Eye (tissue), 1 donor: ENCODE data around the gene SARS2.

Source experiments
- DNase-seq: peaks from one replicate; pipeline ENCODE4 v3.0.0-alpha.2; 2015

The SARS2 gene

DNA sequence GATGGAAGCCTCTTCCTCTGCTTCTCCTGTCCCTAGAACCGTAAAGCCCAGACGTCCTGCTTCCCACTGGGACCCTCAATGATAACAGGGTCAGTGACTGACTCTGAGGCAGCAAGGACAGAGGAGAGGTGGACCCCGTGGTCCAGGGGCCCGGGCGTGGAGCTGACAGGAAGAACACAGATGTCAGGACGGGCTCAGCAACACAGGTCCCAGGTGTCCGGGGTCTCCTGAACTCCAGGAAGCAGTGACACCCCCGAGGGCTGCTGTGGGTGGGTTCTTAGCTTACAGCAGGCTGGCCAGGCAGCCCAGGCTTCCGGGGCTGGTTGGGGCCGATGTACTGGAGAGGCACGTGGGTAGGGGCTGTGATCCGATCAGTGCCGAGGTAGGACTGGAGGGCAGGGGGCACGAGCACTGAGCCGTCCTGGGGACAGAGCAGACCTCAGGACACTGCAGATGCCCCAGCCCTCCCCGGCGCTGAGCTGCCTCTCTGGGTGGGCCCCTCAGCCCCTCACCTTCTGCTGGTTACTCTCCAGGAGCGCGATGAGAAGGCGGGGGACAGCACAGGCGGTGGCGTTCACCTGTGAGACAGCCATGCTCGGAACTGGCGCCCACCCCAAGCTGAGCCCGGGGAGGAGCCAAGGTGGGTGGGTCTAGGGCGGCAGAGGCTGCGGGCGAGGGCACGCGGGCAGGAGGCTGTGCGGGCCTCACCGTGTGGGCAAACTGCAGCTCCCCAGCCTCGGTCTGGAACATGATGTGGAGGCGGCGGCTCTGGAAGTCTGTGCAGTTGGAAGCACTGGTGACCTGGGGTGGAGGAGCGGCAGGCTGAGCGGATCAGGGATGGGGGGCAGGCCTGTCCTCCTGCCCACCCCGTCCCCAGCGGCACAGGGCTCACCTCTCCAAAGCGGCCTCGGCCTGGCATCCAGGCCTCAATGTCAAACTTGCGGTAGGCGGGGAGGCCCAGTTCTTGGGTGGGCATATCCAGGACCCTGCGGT is 14.9 kb downstream of the SARS2 start:
- no peak for DNase-seq

DNA sequence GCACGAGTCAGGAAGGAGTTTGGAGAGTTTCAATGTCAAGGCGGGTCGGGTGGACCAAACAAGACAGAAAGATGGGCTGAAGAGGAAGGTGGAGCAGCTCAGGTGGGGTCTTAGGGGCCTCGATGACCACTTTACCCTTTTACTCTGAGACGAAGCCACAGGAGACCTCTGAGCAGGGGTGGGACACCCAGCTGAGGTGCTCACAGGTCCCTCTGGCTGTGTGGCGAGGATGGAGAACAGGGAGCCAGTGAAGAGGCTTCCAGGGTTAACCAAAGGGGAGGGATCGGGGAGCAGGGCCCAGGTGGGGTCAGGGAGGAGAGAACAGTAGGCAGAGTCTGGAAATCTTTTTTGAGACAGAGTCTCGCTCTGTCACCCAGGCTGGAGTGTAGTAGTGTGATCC is 16.6 kb downstream of the SARS2 start:
- no peak for DNase-seq

DNA sequence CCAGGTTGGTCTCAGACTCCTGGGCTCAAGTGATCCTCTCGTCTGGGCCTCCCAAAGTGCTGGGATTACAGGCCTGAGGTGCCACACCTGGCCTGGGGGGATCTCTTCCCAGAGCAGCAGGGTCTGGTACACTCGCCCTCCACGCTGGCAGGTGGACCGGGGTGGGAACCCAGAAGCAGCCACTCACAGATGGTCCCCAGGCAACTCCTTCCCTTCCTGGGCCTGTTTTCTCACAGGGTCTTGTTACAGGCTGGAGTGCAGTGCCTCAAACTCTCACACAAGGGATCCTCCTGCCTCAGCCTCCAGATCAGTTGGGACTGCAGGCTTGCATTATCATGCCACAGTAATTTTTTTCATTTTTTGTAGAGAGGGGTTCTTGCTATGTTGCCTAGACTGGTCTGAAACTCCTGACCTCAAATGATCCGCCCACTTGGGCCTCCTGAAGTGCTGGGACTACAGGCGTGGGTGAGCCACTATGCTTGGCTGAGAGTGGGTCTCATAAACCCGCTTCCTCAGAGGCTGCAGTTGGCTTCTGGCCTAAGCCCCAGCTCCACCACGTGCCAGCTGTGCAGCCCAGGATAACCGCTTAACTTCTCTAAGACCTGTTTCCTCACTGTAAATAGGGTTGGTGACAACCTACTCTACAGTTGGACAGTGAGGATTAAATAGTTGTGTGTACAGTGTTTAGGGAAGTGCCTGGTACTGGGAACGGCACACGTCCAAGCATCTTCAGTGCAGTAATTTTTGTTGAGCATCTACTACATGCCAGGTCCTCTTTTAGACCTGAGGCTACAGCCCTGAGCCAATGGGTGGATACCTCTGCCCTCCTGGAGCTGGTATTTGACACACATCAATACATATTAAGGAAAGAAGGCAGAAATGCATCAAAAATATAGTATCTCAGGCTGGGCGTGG is 17.7 kb downstream of the SARS2 start:
- DNase-seq, result no peak

DNA sequence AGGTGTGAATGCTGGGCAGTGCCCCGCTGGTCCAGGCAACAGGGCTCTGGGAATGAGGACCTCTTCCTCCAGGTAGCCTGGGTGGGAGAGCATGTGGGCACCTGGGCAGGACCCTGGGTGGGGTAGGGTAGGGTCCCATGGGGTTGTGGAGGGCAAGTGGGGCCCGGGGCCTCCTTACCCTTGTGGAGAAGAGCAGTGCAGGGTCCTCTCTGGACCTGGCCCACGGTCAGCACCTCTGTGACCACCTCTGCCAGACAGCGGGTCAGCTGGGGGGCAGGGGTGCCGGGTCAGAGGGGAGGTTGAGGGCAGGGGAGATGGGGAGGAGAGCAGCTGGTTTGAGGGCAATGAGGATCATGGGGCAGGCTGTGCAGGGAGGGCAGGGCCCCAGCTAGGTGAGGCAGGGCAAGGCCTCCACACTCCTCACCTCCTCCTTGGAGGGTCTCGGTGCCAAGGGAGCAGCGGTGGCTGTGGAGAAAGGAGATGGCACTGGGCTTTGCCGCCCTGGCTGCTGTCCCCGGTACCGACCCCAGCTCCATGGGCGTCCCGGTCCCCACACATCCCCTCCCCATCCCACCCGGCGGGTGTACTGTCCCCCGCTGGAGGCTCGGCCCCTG is 19.1 kb downstream of the SARS2 start:
- no peak for DNase-seq

DNA sequence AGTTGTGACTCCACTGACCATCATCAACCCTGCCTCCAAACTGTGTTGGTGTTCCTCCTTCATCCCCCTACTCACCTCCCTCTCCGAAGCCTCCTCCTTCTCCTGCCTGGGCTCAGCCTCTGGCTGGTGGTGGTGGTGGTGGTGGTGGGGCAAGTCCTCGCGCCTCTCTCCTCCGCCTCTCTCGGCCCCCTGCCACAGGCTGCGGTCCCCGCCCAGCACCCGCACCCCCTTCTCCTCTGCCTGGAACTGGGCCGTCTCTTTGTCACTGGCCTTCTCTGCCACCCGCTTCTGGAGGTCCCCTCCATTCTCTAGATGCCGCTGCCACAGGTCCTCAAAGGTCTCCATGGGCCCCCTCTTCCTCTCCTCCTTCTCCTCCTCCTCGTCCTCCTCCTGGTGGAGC is 20.1 kb downstream of the SARS2 start:
- DNase-seq, result no peak

DNA sequence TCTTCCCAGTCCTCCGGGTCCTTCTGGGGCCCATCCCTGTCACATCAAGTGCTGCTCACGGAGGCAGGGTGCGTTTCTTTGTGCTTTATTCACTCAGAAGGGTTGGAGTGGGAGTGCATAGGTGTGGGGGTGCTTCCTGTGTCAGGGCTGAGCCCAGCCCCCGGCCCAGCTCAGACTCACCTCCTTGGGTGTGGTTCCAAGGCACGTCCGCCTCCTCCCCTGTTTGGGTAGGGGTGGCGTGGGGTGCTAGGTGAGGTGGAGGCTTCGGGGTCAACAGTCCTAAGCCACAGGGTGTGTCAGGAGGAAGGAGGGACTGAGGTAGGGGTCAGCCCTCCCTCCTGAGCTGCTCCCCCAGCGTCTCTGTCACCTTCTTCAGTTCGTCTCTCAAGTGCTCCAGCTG is 21.7 kb downstream of the SARS2 start:
- DNase-seq, result no peak

DNA sequence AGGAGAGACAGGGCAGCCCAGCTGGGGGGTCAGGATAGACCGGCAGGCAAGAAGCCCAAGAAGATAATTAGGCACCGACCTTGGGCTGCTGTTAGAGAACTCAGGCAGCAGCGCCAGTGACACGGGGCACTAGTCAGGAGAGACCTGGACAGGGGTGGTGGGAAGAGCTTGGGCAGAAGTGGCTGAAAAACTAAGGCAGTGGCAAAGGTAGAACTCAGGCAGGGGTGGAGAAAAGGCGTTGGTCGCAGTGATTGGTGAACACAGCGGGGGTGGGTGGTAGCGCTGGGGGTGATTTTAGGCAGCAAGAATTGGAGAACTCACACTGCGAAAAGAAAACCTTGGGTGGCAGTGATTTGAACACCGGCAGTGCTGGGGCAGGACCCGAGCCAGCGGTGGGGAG is 22.9 kb downstream of the SARS2 start:
- no peak for DNase-seq

DNA sequence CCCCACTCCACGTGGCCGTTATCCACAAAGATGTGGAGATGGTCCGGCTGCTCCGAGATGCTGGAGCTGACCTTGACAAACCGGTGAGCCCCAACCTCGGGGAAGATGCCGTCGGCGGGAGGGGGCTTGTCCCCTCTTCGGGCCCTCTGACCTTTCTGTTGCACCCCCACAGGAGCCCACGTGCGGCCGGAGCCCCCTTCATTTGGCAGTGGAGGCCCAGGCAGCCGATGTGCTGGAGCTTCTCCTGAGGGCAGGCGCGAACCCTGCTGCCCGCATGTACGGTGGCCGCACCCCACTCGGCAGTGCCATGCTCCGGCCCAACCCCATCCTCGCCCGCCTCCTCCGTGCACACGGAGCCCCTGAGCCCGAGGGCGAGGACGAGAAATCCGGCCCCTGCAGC is 23.3 kb downstream of the SARS2 start:
- no peak for DNase-seq

DNA sequence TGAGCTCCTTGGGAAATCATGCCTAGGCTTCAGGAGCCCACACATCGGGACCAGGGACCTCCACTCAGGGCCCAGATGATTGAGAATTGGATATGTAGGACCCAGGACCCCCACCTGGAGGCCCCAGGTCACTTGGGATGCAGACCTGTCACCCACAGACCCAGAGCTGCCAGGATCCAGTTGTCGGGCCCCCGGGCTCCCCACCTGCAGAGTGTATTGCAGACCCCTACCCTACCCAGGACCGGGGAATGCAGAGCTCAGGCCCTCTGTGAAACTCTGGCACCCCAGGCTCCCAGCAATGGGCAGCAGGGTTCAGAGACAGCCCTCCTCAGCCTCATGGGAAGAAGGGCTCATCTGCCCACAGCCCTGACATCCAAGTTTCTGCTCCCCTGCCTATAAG is 24.9 kb downstream of the SARS2 start:
- DNase-seq, result no peak

DNA sequence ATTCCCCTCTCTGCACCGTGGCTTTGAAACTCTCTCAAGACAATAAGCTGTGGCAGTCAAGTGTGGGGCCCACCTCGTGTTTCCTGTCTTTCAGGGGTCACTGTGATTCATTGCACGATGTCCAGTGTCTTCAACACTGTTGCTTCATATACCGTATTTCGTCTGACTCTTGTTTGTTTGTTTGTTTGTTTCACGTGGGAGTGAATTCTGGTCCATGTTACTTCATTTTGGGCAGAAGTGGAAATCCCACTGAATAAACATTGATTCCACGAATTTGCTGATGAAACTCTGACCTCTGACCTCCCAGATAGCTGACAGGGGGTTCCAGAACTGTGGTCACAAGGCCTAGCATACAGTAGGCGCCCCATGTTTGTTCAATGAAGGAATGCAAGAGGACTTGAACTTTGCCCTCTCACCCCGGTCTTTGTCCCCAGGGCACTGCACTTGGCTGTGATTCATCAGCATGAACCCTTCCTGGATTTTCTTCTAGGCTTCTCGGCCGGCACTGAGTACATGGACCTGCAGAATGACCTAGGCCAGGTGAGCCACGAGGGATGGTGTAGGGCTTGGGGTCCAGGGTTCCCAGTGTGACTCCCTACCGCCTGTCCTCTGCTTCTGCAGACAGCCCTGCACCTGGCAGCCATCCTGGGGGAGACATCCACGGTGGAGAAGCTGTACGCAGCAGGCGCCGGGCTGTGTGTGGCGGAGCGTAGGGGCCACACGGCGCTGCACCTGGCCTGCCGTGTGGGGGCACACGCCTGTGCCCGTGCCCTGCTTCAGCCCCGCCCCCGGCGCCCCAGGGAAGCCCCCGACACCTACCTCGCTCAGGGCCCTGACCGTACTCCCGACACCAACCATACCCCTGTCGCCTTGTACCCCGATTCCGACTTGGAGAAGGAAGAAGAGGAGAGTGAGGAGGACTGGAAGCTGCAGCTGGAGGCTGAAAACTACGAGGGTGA is 25.7 kb downstream of the SARS2 start:
- DNase-seq, result no peak

DNA sequence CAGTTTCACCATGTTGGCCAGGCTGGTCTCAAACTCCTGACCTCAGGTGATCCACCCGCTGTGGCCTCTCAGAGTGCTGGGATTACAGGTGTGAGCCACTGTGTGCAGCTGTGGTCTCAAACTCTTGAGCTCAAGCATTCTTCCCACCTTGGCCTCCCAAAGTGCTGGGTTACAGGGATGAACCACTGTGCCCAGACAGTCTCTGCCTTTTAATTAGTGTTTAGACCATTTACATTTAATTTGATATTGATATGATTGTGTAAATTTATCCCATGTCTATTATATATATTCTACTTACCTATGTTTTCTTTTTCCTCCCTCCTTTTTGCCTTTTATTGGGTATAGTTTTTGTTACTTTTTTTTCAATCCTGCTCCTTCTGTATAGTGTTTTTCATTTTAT is 28.9 kb downstream of the SARS2 start:
- no peak for DNase-seq

DNA sequence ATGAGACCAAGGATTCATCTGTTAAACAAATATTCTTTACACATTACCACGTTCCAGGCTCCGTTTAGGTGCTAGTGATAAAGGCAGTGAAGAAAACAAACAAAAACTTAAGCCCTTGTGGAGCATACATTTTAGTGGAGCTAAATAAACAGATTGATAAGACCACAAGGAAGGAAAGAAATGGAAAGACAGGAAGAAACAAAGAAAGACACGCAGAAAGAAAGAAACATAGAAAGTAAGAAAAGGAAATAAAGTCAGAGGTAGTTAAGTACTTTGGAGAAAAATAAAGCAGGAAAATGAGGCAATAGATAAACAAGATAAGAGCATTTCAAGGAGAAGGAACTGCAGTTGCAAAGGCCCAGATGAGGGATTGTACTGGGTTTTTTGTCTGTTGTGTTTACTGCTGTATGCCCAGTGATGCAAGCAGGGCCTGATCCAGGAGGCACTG is 29.8 kb downstream of the SARS2 start:
- peak; percentile 24 for DNase-seq

DNA sequence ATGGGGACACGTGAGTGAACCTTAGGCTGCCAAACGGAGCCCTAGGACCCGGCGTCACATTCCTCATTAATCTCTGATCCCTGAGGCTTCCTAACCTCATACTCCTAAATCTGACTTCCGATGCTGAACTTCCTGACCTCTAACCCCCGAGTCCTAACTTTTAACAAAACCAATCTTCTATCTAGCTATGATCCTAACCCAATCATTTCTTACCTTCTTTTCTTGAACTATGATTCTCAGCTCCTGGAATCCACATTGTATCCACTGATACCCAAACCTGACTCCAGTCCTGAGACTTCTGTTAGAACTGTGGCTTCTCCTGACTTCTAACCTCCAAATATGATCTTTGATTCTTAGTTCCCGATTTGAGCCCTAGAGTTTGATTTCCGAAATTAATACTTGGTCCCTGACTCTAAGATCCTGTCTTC is 30.3 kb downstream of the SARS2 start:
- DNase-seq, result no peak

DNA sequence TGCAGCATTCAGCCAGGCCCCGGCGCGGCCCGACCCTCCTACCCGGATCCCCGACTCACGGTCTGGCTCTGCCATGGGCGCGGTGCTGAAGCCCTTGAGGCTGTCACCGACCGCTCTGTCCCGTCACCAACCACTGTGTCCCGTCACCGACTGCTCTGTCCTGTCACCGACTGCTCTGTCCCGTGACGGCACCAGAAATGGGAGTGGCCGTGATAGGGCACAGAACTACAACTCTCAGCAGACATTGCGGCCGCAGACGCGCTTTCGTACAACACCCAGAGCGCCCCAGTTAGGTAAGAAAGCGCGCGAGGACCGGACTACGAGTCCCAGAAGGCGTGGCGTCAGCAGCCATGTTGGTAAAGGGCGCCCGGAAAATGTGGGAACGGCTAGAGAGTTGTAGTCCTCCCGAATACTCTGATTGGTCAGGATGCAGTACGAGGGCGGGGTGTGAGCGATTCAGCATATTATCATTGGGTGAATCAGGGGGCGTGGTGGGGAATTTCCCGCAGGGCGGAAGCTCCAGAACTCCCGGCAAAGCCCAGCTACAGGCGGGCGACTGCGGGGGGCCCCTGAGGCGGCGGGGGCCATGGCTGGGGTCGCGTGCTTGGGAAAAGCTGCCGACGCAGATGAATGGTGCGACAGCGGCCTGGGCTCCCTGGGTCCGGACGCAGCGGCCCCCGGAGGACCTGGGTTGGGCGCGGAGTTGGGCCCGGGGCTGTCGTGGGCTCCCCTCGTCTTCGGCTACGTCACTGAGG is 30.9 kb downstream of the SARS2 start, which contains the start of the genes NFKBIB and SIRT2:
Gene NFKBIB (plus strand): TSS at position 523 of the 755 bp plus-strand sequence. CDS start 64 bp downstream, at position 587.
Gene SIRT2 (minus strand): TSS at position 172 of the 755 bp plus-strand sequence. CDS start 97 bp downstream, at position 75.
- DNase-seq, result peak; percentile 100

DNA sequence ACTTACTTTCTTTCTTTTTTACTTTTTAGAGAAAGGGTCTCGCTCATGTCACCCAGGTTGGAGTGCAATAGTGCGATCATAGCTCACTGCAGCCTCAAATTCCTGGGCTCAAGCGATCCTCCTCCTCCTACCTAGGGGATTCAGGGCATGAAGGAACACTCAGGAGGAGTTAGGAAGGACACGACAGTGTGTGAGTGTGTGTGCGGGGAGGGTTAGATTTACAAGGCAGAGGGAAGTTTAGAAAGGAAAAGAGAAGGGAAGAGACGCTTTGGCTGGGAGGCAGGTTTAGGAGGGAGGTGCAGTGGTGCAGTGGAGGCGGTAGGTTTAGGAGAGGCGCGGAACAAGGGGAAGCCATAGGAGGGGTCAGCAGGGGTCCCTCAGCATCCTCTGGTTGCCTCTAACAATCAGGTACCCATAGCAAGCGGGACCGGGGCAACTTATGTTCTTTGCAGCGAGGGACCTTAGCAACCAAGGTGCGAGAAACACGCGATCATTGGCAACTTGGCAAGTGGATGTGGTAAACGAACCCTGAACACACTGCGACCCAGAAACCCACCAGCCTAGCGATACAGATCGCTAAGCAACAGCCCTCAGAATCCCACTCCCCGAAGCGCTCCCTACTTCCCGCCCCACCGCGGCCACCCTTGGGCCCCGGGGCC is 31.6 kb downstream of the SARS2 start:
- no peak for DNase-seq

DNA sequence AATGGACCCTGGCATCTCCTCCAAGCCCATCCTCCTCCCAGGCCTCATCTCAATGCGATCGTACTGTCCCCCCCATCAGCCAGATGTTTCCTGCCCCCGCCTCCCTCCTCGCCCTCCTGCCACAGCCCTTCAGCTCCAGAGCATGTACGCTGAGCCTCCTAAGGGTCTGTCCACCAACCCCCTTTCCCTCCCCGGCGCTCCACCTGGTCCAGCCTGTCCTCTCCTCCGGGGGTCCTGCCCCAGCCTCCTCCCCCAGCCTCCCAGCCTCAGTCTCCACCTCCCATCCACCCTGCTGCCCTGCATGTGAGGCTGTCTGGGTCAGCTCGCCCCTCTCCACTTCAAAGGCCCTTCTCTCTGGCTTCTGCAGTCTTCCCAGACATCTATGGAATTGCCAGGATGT is 35.6 kb downstream of the SARS2 start:
- DNase-seq, result no peak

DNA sequence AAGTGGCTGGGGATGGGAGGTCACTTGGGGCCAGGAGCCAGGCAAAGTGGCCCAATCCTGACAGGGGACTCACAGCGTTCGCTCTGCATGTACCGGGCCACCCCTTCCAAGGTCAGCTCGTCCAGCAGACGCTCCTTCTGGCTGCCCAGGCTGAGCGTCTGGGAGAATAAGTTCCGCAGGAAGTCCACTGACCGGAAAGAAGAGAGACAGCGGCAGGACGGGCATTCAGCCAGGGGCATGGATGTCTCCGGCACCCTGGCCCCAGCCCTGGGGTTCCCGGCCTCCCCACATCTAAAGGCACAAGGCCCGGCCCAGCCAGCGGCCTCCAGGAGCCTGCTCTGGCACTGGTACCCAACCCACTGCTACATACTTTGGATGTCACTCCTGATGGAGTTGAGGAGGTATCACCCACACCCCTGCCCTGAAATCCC is 37.2 kb downstream of the SARS2 start:
- no peak for DNase-seq

DNA sequence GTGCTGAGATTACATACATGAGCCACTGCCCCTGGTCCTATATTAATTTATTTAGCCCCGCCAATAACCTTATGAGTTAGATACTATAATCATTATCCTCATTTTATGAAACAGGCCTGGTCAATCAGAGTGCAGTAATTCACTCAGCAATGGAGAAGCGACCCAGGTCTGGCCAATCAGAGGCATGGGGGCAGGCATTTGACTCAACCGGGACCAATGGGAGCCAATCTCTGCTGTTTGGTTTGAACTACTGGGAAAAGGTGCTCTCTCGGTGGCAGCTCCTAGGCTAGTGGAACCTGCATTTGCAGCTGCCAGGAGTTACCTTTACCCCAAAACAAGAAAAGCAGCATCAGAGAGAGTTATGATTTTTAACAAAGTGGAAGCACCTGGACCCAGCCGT is 37.7 kb downstream of the SARS2 start:
- no peak for DNase-seq

DNA sequence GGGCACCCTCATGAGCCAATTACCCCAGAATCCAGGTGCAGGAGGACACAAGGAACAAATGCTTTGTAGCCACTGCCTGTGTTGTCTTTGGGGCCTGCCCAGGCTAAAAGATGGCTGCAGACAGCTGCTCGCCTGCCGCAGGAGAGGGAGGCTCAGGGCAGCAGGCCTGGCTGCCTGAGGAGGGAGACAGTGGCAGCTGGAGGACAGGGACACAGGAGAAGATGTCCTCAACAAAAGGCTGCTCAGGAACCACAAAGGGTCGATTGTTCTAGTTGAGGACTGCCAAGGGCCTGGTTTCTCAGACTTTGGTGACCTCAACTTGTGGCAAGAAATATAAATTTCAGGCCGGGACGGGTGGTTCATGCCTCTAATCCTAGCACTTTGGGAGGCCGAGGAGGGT is 38.8 kb downstream of the SARS2 start:
- no peak for DNase-seq

DNA sequence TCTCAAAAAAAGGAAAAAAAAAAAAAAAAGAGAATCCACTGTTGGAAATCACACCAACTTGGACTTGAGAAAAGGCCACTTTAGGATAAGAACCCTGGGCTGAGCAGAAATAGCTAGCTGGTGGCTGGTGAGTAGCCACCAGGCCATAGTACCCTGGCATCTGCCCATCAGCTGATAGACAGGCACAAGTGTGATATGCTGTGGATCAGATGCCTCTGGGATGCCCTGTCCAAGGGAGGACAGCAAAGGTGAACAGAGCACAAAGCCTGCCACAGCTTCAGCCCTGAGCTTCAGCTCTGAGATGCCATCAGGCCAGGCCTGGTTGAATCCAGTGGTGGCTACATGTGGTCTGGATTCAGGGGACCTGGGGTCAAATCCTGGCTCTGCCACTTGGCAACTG is 39.9 kb downstream of the SARS2 start:
- DNase-seq, result no peak
